ENCODE data around the gene RNPEPL1.
A peak's percentile ranks its signal among the peaks of the same experiment; 100 is the strongest.
"Not testable (repeated sequence)": the region's sequence is repeated elsewhere in the genome, so short reads cannot be mapped to it uniquely, and the experiment has no call there.

The RNPEPL1 gene

GRCh38 chr2:240567872-240568677 lies at the start of gene RNPEPL1:
TSS of gene RNPEPL1 (plus strand) at chr2:240568484. CDS start at chr2:240568587, 103 bp downstream.
- peak; percentile 58 for DNase-seq
- in situ Hi-C loops (cut with HindIII; ENCODE audit: low pct_ligation_motif_present, low pct_unique_long_range_greater_than_20kb, low sequenced_read_pairs), result no loop called here

- DNase-seq, result no peak
- in situ Hi-C loops (cut with HindIII; ENCODE audit: low pct_ligation_motif_present, low pct_unique_long_range_greater_than_20kb, low sequenced_read_pairs), result no loop called here
Observed at GRCh38 chr2:240518981-240519380, 49.3 kb upstream of the RNPEPL1 start.

GRCh38 chr2:240519396-240520129 lies 48.7 kb upstream of the RNPEPL1 start:
- in situ Hi-C loops (cut with HindIII; ENCODE audit: low pct_ligation_motif_present, low pct_unique_long_range_greater_than_20kb, low sequenced_read_pairs), result no loop called here
- no peak for DNase-seq

- in situ Hi-C loops (cut with HindIII; ENCODE audit: low pct_ligation_motif_present, low pct_unique_long_range_greater_than_20kb, low sequenced_read_pairs), result no loop called here
Observed at GRCh38 chr2:240520130-240520973, 47.9 kb upstream of the RNPEPL1 start.

GRCh38 chr2:240520974-240521350 lies 47.3 kb upstream of the RNPEPL1 start:
- DNase-seq, result no peak
- in situ Hi-C loops (cut with HindIII; ENCODE audit: low pct_ligation_motif_present, low pct_unique_long_range_greater_than_20kb, low sequenced_read_pairs), result no loop called here

More at GRCh38 chr2:240520130-240520973, 47.9 kb upstream of the RNPEPL1 start:
- no peak for DNase-seq

- in situ Hi-C loops (cut with HindIII; ENCODE audit: low pct_ligation_motif_present, low pct_unique_long_range_greater_than_20kb, low sequenced_read_pairs); DNase-seq: not testable (repeated sequence)
Observed at GRCh38 chr2:240521885-240522284, 46.4 kb upstream of the RNPEPL1 start.

- DNase-seq, result no peak
- in situ Hi-C loops (cut with HindIII; ENCODE audit: low pct_ligation_motif_present, low pct_unique_long_range_greater_than_20kb, low sequenced_read_pairs), result no loop called here
Observed at GRCh38 chr2:240522406-240522805, 45.9 kb upstream of the RNPEPL1 start.

- no peak for DNase-seq
- in situ Hi-C loops (cut with HindIII; ENCODE audit: low pct_ligation_motif_present, low pct_unique_long_range_greater_than_20kb, low sequenced_read_pairs), result no loop called here
Observed at GRCh38 chr2:240523451-240524281, 44.6 kb upstream of the RNPEPL1 start.

GRCh38 chr2:240524963-240525718 lies 43.1 kb upstream of the RNPEPL1 start:
- no peak for DNase-seq
- in situ Hi-C loops (cut with HindIII; ENCODE audit: low pct_ligation_motif_present, low pct_unique_long_range_greater_than_20kb, low sequenced_read_pairs), result no loop called here

- DNase-seq, result no peak
- in situ Hi-C loops (cut with HindIII; ENCODE audit: low pct_ligation_motif_present, low pct_unique_long_range_greater_than_20kb, low sequenced_read_pairs), result no loop called here
Observed at GRCh38 chr2:240525802-240526201, 42.5 kb upstream of the RNPEPL1 start.

GRCh38 chr2:240526521-240526920 lies 41.8 kb upstream of the RNPEPL1 start:
- no peak for DNase-seq
- in situ Hi-C loops (cut with HindIII; ENCODE audit: low pct_ligation_motif_present, low pct_unique_long_range_greater_than_20kb, low sequenced_read_pairs), result no loop called here

- in situ Hi-C loops (cut with HindIII; ENCODE audit: low pct_ligation_motif_present, low pct_unique_long_range_greater_than_20kb, low sequenced_read_pairs), result no loop called here
- DNase-seq, result no peak
Observed at GRCh38 chr2:240527153-240527750, 41.0 kb upstream of the RNPEPL1 start.

GRCh38 chr2:240528406-240529040 lies 39.8 kb upstream of the RNPEPL1 start:
- in situ Hi-C loops (cut with HindIII; ENCODE audit: low pct_ligation_motif_present, low pct_unique_long_range_greater_than_20kb, low sequenced_read_pairs), result no loop called here
- DNase-seq, result no peak

- DNase-seq, result no peak
- in situ Hi-C loops (cut with HindIII; ENCODE audit: low pct_ligation_motif_present, low pct_unique_long_range_greater_than_20kb, low sequenced_read_pairs), result no loop called here
Observed at GRCh38 chr2:240529344-240529999, 38.8 kb upstream of the RNPEPL1 start.

- in situ Hi-C loops (cut with HindIII; ENCODE audit: low pct_ligation_motif_present, low pct_unique_long_range_greater_than_20kb, low sequenced_read_pairs), result no loop called here
- DNase-seq, result no peak
Observed at GRCh38 chr2:240530181-240530580, 38.1 kb upstream of the RNPEPL1 start.

- in situ Hi-C loops (cut with HindIII; ENCODE audit: low pct_ligation_motif_present, low pct_unique_long_range_greater_than_20kb, low sequenced_read_pairs), result no loop called here
- no peak for DNase-seq
Observed at GRCh38 chr2:240531038-240531437, 37.2 kb upstream of the RNPEPL1 start.
